ENCODE measurements around the gene LCK.

DNA sequence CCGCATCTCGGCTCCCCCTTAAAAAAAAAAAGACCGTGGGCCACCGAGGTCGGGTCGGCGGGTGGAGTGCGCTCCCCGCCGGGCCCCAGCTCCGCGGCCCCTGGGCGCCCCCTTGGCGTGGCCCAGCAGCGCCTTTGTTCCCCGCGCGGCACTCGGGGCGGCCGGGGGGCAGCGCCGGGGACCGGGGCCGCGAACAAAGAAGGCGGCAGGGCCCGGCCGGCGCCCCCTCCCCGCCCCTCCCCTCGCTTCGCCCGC is 84.4 kb downstream of the LCK start:
- TF ChIP-seq, protein P1, sequence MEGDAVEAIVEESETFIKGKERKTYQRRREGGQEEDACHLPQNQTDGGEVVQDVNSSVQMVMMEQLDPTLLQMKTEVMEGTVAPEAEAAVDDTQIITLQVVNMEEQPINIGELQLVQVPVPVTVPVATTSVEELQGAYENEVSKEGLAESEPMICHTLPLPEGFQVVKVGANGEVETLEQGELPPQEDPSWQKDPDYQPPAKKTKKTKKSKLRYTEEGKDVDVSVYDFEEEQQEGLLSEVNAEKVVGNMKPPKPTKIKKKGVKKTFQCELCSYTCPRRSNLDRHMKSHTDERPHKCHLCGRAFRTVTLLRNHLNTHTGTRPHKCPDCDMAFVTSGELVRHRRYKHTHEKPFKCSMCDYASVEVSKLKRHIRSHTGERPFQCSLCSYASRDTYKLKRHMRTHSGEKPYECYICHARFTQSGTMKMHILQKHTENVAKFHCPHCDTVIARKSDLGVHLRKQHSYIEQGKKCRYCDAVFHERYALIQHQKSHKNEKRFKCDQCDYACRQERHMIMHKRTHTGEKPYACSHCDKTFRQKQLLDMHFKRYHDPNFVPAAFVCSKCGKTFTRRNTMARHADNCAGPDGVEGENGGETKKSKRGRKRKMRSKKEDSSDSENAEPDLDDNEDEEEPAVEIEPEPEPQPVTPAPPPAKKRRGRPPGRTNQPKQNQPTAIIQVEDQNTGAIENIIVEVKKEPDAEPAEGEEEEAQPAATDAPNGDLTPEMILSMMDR (IDR thresholded peaks at IDR 0.05): no peak
- TF ChIP-seq POLR2AphosphoS5 (IDR thresholded peaks at IDR 0.05; ENCODE audit: low read depth, low read length): no peak

All from Panc1 (cell line).